HL-60 (cell line): Measurements from ENCODE around the gene RPRD1B.

ENCODE experiments used
- DNase-seq, 2 experiments: peaks; one replicate each; pipeline ENCODE4 v3.0.0-alpha.2; 2010 to 2020; ENCODE audit warnings: low read depth in 1 of 2, low spot score in 1 of 2
- H3K27ac ChIP-seq: fragments of 250-450 bp; sonication (Bioruptor Pico); replicated peaks from 2 replicates; pipeline ENCODE4 v1.5.1; 2020; ENCODE audit warnings: mild to moderate bottlenecking, moderate library complexity
- H3K27me3 ChIP-seq: fragments of 250-450 bp; sonication (Bioruptor Pico); 2 replicates; pipeline ENCODE4 v1.5.1; 2021; ENCODE audit warnings: mild to moderate bottlenecking, moderate library complexity; ENCODE audit not compliant: insufficient read depth, poor library complexity, severe bottlenecking
- H3K4me3 ChIP-seq: replicated peaks from 2 replicates; pipeline ENCODE4 v1.5.1; 2011; ENCODE audit warnings: mild to moderate bottlenecking, control low read depth, low read length; ENCODE audit not compliant: insufficient read depth
- CTCF ChIP-seq: IDR thresholded peaks from one replicate; pipeline ENCODE4 v1.5.1; 2011; ENCODE audit warnings: low read length, control low read depth, inconsistent platforms; ENCODE audit not compliant: insufficient read depth
- GABPA ChIP-seq: IDR thresholded peaks from 2 replicates; pipeline ENCODE4 v1.6.1; 2012; ENCODE audit warnings: low read depth
- POLR2AphosphoS5 ChIP-seq: IDR thresholded peaks from 2 replicates; pipeline ENCODE4 v1.6.1; 2012; ENCODE audit warnings: low read depth
- REST ChIP-seq: IDR thresholded peaks from 2 replicates; pipeline ENCODE4 v1.6.1; 2012; ENCODE audit warnings: low read depth; ENCODE audit not compliant: insufficient replicate concordance
- SPI1 ChIP-seq: IDR thresholded peaks from 2 replicates; pipeline ENCODE4 v1.6.1; 2012; ENCODE audit warnings: low read depth, mild to moderate bottlenecking, borderline replicate concordance

RPRD1B gene

GRCh38 chr20:38113401-38114325 is 80.1 kb downstream of the RPRD1B start:
- no peaks in the 10 kb centered on the region for H3K27me3 ChIP-seq
- peak in 1 of 2 experiments; percentile 78 for DNase-seq
- H3K27ac ChIP-seq = no peak overlapping the region
- no peak overlapping the region for H3K4me3 ChIP-seq
- TF ChIP-seq GABPA (no peak), CTCF (peak; percentile 21)

- TF ChIP-seq SPI1 = no peak
- TF ChIP-seq POLR2AphosphoS5 = no peak
- no peak for TF ChIP-seq CTCF
- no peak for TF ChIP-seq GABPA
- no peak for DNase-seq
- Histone ChIP-seq H3K4me3 (no peak overlapping the region), H3K27me3 (no peaks in the 10 kb centered on the region), H3K27ac (no peak overlapping the region)
Measured at GRCh38 chr20:38114353-38114791, 80.8 kb downstream of the RPRD1B start.

- no peak overlapping the region for H3K27ac ChIP-seq
- no peaks in the 10 kb centered on the region for H3K27me3 ChIP-seq
- H3K4me3 ChIP-seq = no peak overlapping the region
- no peak for DNase-seq
- TF ChIP-seq CTCF = no peak
- TF ChIP-seq REST = no peak
- no peak for TF ChIP-seq SPI1
- TF ChIP-seq GABPA = no peak
Measured at GRCh38 chr20:38115205-38115604, 81.7 kb downstream of the RPRD1B start.

- Histone ChIP-seq H3K4me3 (no peak overlapping the region), H3K27me3 (no peaks in the 10 kb centered on the region), H3K27ac (no peak overlapping the region)
- TF ChIP-seq REST (no peak), CTCF (no peak), GABPA (no peak), SPI1 (no peak), POLR2AphosphoS5 (no peak)
- no peak for DNase-seq
Measured at GRCh38 chr20:38115896-38116295, 82.3 kb downstream of the RPRD1B start.
